CD4-positive, alpha-beta T cell treated with Interleukin-2 at 100 ng/mL for 4 hours (primary cell): ENCODE data around the gene NCBP3.

Source experiments
- DNase-seq: peaks from one replicate; pipeline ENCODE4 v3.0.0-alpha.2; 2020; ENCODE audit warnings: low spot score

The NCBP3 gene

DNA sequence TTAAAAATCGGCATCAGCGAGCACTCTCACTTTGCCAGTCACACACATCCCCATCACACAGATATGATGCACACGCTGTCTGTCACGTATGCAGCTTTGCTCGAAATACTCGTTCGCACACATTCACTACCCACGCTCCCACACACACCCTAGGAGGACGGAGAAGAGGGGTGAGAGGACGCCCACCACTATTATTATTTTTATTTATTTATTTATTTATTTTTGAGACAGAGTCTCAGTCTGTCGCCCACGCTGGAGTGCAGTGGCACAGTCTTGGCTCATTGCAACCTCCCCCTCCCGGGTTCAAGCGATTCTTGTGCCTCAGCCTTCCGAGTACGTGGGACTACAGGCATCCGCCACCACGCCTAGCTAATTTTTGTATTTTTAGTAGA lies 92.0 kb downstream of the NCBP3 start:
- DNase-seq, result no peak

DNA sequence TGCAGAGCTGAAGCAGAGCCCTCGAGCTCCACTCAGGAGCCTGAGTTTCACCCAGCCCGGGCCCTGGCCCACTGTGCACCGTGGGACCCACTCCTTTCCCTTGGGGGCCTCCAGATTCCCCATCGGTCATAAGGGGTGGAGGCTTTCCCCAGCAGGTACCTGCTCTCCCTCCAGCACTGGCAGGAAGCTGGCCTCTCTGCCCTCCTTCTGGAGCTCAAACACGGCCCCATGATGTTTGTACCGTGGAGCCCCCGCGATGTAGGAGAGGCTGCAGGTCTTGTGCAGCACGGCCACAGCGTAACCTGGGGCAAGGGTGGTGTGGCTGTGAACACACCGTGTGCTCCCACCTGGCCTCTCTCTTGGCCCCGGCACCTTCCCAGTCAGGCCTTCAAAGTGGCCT lies 92.4 kb downstream of the NCBP3 start:
- no peak for DNase-seq
